Ureter (tissue), 1 donor: ENCODE results near the gene CAPN14. TPM values are rescaled to one million over a fixed set of nuclear protein-coding genes. Genes with fewer than 3 reads are reported as not detected.
A peak's percentile ranks its signal among the peaks of the same experiment; 100 is the strongest.
"Not testable (repeated sequence)": the region's sequence is repeated elsewhere in the genome, so short reads cannot be mapped to it uniquely, and the experiment has no call there.

ENCODE experiments used
- DNase-seq: peaks from one replicate; pipeline ENCODE4 v3.0.0-alpha.2; 2020; ENCODE audit warnings: low spot score
- total RNA-seq: library from RNA; stranded (reverse); gene quantifications from one replicate; pipeline ENCODE4 v1.2.4, GENCODE V29; 2023
- donor health status: DM: yes; HTN: yes; CAD: no.

The CAPN14 gene
- total RNA-seq, 1 donor from 2014 or later, result 0.62 TPM

- no peak for DNase-seq
These were observed 20.7 kb downstream of the CAPN14 start for GRCh38 chr2:31196622-31197021.

GRCh38 chr2:31193806-31194205 is 23.5 kb downstream of the CAPN14 start:
- peak; percentile 15 for DNase-seq

GRCh38 chr2:31192851-31193392 is 24.4 kb downstream of the CAPN14 start:
- peak; percentile 26 for DNase-seq

- no peak for DNase-seq
These were observed 24.9 kb downstream of the CAPN14 start for GRCh38 chr2:31192396-31192795.

- DNase-seq, result peak; percentile 39
These were observed 25.4 kb downstream of the CAPN14 start for GRCh38 chr2:31191931-31192330.

GRCh38 chr2:31190188-31190587 is 27.1 kb downstream of the CAPN14 start:
- no peak for DNase-seq

- no peak for DNase-seq
These were observed 28.2 kb downstream of the CAPN14 start for GRCh38 chr2:31189141-31189540.

GRCh38 chr2:31188131-31188530 is 29.2 kb downstream of the CAPN14 start:
- DNase-seq, result no peak

- DNase-seq, result peak; percentile 14
These were observed 30.1 kb downstream of the CAPN14 start for GRCh38 chr2:31187166-31187565.

GRCh38 chr2:31183973-31184372 is 33.3 kb downstream of the CAPN14 start:
- DNase-seq, result not testable (repeated sequence)

GRCh38 chr2:31176742-31177141 is 40.6 kb downstream of the CAPN14 start:
- no peak for DNase-seq

- DNase-seq, result no peak
These were observed 46.2 kb downstream of the CAPN14 start for GRCh38 chr2:31171142-31171541.

GRCh38 chr2:31170071-31170698 is 47.1 kb downstream of the CAPN14 start:
- DNase-seq, result peak; percentile 52

GRCh38 chr2:31168291-31168690 is 49.0 kb downstream of the CAPN14 start:
- DNase-seq, result no peak

- DNase-seq, result no peak
These were observed 50.4 kb downstream of the CAPN14 start for GRCh38 chr2:31166925-31167324.

GRCh38 chr2:31163011-31163539 is 54.2 kb downstream of the CAPN14 start:
- DNase-seq, result no peak

GRCh38 chr2:31161637-31162036 is 55.7 kb downstream of the CAPN14 start:
- DNase-seq, result no peak

GRCh38 chr2:31151501-31151900 is 65.8 kb downstream of the CAPN14 start:
- no peak for DNase-seq

- DNase-seq, result no peak
These were observed 67.1 kb downstream of the CAPN14 start for GRCh38 chr2:31150120-31150670.

GRCh38 chr2:31148514-31148913 is 68.8 kb downstream of the CAPN14 start:
- DNase-seq, result no peak

GRCh38 chr2:31147645-31148044 is 69.7 kb downstream of the CAPN14 start:
- DNase-seq, result no peak

GRCh38 chr2:31142110-31142509 is 75.2 kb downstream of the CAPN14 start:
- DNase-seq, result no peak

GRCh38 chr2:31141443-31142085 is 75.8 kb downstream of the CAPN14 start:
- no peak for DNase-seq
